Right lobe of liver (tissue), 6 donors: ENCODE data around the gene ACTL8. TPM values are rescaled to one million over a fixed set of nuclear protein-coding genes. Genes with fewer than 3 reads are reported as not detected.

Source experiments
- ATAC-seq, 4 donors: fragments of 200-7000 bp; cut with Tn5 transposase; one replicate each; pipeline ENCODE4 v1.9.1; 2020; ENCODE audit warnings: mild to moderate bottlenecking in 4 of 4, moderate library complexity in 4 of 4
- DNase-seq, 3 donors: peaks; one replicate each; pipeline ENCODE4 v3.0.0-alpha.2; 2020
- H3K27ac ChIP-seq, 3 donors: fragments of 200-600 bp; one replicate each; pipeline ENCODE4 v1.8.0; 2022
- H3K27me3 ChIP-seq, 2 donors: fragments of 200-600 bp; one replicate each; pipeline ENCODE4 v1.8.0; 2022
- H3K36me3 ChIP-seq, 4 donors: fragments of 200-600 bp; sonication (generic) in 1 of 4; one replicate each; pipeline versions ENCODE4 v1.5.1 to v1.8.0; 2017 to 2022; ENCODE audit warnings: control low read depth in 1 of 4
- H3K4me1 ChIP-seq, 4 donors: fragments of 200-600 bp; sonication (generic) in 1 of 4; one replicate each; pipeline versions ENCODE4 v1.5.1 to v1.8.0; 2017 to 2022; ENCODE audit warnings: control low read depth in 1 of 4
- H3K4me3 ChIP-seq, 3 donors: fragments of 200-600 bp; one replicate each; pipeline ENCODE4 v1.8.0; 2022
- H3K9me3 ChIP-seq, 4 donors: fragments of 200-600 bp; sonication (generic) in 1 of 4; one replicate each; pipeline versions ENCODE4 v1.5.1 to v1.8.0; 2017 to 2022; ENCODE audit warnings: control low read depth in 1 of 4
- CTCF ChIP-seq, 4 donors: fragments of 200-600 bp in 3 of 4; fragments of 450-650 bp in 1 of 4; IDR thresholded peaks; one replicate each; pipeline versions ENCODE4 v1.5.1 to v1.8.0; 2016 to 2022; ENCODE audit warnings: antibody characterized with exemption in 4 of 4, mild to moderate bottlenecking in 2 of 4
- POLR2A ChIP-seq: fragments of 450-650 bp; IDR thresholded peaks from one replicate; pipeline ENCODE4 v1.6.1; 2017; ENCODE audit warnings: antibody characterized with exemption, mild to moderate bottlenecking
- WGBS: methylation state at CpG from one replicate; pipeline ENCODE4 v1.1.6; 2018; ENCODE audit warnings: low coverage, low lambda C conversion rate; ENCODE audit not compliant: insufficient coverage; ENCODE audit errors: missing lambda C conversion rate; 5-methylcytosine and 5-hydroxymethylcytosine counted together
- intact Hi-C, 2 donors: fragments of 100-400 bp; cut with DNase I; formaldehyde crosslinking; loops; one replicate each; pipeline versions ENCODE4 v1.11.2 to v1.14.1; 2022
- total RNA-seq, 6 experiments: library from RNA; depleted of rRNA in 2 of 6; stranded (reverse); fragments of >200 nt in 2 of 6; fragmentation: NEBNext Ultra II Directional in 3 of 6; extraction: Animal tissue kit (Norgen Biotek cat#: 25700) in 3 of 6; gene quantifications; one replicate each; pipeline versions ENCODE4 v1.1.0 to v1.2.4, GENCODE V29; 2016 to 2023
- donor health status: DM: no; HTN: yes; CAD: no.
- donor health status: DM: no; HTN: no; CAD: no.
- donor health status: DM: no; HTN: no; CAD: no.
- donor health status: DM: no; HTN: yes; CAD: no.
- donor health status: DM: no; HTN: yes; CAD: no.

ACTL8 gene
- total RNA-seq, 6 experiments from 2014 or later, result not detected

- Histone ChIP-seq H3K27ac (no peak overlapping the region), H3K9me3 (no peaks in the 10 kb centered on the region), H3K4me3 (no peak overlapping the region), H3K36me3 (no peaks in the 10 kb centered on the region), H3K4me1 (no peaks in the 10 kb centered on the region), H3K27me3 (no peaks in the 10 kb centered on the region)
- intact Hi-C loops, result no loop called here
- no peak for DNase-seq
- WGBS, result 55% methylated on average over 9 of the region's 10 CpGs
- no peak for ATAC-seq
- TF ChIP-seq POLR2A (no peak), CTCF (IDR thresholded peaks at IDR 0.05) (no peak)
Observed at GRCh38 chr1:17795836-17796645, 40.9 kb downstream of the ACTL8 start.

DNA sequence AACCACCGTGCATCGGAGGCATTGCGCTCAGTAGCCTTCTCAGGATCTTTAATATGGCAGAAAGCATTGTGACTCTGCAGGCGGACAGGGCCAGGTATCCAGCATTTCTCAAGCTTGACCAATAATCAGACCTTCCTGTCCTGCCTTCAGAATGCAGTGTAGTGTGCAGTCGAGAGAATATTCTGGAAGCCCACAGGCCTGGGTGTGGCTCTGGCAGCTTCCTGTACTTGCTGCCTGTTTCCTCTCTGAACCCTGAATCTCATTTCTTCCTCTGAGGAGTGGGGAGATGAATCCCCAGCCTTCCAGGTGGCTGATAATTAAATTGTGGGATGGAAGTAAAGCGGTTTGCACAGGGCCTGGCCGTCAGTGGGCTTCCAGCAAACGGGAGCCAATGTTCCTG, 42.3 kb downstream of the ACTL8 start:
- H3K36me3 ChIP-seq, result no peaks in the 10 kb centered on the region
- 29% methylated on average over 5 of the region's 8 CpGs for WGBS
- DNase-seq (no peak), ATAC-seq (no peak)
- H3K27ac ChIP-seq, result no peak overlapping the region
- TF ChIP-seq CTCF (IDR thresholded peaks at IDR 0.05) (no peak), POLR2A (no peak)
- no peak overlapping the region for H3K4me3 ChIP-seq
- intact Hi-C loops, result no loop called here
- no peaks in the 10 kb centered on the region for H3K9me3 ChIP-seq
- no peaks in the 10 kb centered on the region for H3K27me3 ChIP-seq
- H3K4me1 ChIP-seq, result no peaks in the 10 kb centered on the region

- ATAC-seq (no peak), DNase-seq (no peak)
Observed at GRCh38 chr1:17798011-17798410, 42.9 kb downstream of the ACTL8 start.

DNA sequence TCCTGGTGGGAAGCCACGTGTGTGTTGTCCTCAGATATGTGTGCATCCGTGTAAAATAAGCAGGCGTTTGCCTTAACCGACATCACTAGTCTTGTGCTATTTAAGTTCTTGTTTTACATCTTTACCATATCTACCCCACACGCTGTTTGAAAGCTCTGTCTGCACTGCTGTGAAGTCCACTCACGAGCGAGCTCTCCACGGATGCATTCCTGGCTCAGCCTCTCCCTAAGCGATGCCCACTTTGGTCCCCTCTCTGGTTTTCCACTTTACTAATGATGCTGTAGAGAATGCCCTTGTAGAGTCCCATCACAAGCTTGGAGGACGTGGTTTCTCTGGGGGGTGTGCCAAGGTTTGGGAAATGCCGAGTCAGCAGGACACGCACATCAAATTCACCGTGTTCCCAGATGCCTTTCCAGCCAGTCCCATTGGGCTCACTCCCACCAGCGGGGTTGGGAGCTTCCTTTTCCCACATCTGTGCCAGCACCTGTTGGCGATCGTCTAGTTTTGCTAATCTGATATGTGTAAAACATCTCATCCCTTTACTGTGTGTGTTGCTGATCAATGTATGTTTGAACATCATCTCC, 43.8 kb downstream of the ACTL8 start:
- 60% methylated on average over 15 of the region's 16 CpGs for WGBS
- H3K27me3 ChIP-seq, result no peaks in the 10 kb centered on the region
- no peak for ATAC-seq

More at GRCh38 chr1:17798011-17798410, 42.9 kb downstream of the ACTL8 start:
- intact Hi-C loops, result no loop called here
- no peak for TF ChIP-seq CTCF (IDR thresholded peaks at IDR 0.05)
- no peak for TF ChIP-seq POLR2A
- Histone ChIP-seq H3K9me3 (no peaks in the 10 kb centered on the region), H3K27me3 (no peaks in the 10 kb centered on the region), H3K4me1 (no peaks in the 10 kb centered on the region), H3K4me3 (no peak overlapping the region), H3K36me3 (no peaks in the 10 kb centered on the region), H3K27ac (no peak overlapping the region)
- 47% methylated on average over 3 of the region's 7 CpGs for WGBS

More for the DNA sequence above, 43.8 kb downstream of the ACTL8 start:
- no peaks in the 10 kb centered on the region for H3K4me1 ChIP-seq
- TF ChIP-seq POLR2A, result no peak
- TF ChIP-seq CTCF (IDR thresholded peaks at IDR 0.05), result no peak
- no peak overlapping the region for H3K27ac ChIP-seq
- intact Hi-C loops, result no loop called here
- H3K4me3 ChIP-seq, result no peak overlapping the region
- no peaks in the 10 kb centered on the region for H3K9me3 ChIP-seq
- no peak for DNase-seq
- H3K36me3 ChIP-seq, result no peaks in the 10 kb centered on the region
